A204.1 (cell line): ENCODE data around the gene EYA4.

Source experiments
- FAIRE-seq: peaks from 2 replicates; lab custom pipeline; 2012; peaks lifted over from hg19 to GRCh38; lab: Jason Lieb, UNC

The EYA4 gene

GRCh38 chr6:133243723-133244305 lies 2.7 kb downstream of the EYA4 start:
- FAIRE-seq = no peak

GRCh38 chr6:133244519-133244918 lies 3.4 kb downstream of the EYA4 start:
- no peak for FAIRE-seq

GRCh38 chr6:133245007-133245406 lies 3.9 kb downstream of the EYA4 start:
- no peak for FAIRE-seq

DNA sequence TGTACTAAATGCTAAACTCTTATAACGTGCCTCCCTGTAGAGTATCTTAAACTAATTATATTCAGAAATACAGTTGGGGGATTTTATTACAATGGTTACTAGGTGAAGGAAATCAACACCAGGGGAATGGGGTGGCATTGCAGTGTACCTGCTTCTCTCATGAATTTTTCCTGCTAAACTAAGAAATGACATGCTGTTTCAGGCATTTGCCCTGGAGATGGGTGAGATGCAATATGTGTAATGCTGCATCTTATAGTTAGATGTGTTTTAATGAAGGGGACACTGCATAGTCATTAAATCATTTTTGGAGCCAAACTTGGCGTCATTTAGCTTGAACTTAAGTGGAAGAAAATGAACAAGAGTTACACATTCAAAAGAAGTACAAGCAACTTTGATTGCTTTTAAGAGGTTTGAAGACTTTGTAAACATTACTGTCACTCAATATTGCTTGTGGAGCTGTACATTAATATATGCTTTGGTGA lies 4.3 kb downstream of the EYA4 start:
- FAIRE-seq = no peak

DNA sequence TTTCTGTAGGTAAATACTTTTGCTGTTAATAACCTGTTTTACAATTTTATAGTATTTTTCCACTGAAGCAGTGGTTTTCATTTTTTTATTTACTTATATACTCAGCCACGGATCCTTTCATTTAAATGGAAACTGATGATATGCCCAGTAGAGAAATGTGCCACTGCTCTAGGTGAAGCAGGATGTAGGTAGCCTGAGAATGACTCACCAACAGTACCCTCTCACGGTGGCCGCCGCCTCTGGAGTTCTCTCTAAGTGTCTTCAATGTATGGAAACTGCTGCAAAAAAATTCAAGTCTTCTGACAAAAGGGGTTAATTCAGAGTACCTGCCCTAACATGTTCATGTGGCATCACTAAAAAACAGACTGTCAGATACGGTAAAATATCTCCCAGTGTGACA lies 6.4 kb downstream of the EYA4 start:
- no peak for FAIRE-seq

- FAIRE-seq = peak; percentile 56
These were observed 7.3 kb downstream of the EYA4 start for GRCh38 chr6:133248241-133249001.

- FAIRE-seq = no peak
These were observed 10.5 kb downstream of the EYA4 start for GRCh38 chr6:133251688-133252087.

DNA sequence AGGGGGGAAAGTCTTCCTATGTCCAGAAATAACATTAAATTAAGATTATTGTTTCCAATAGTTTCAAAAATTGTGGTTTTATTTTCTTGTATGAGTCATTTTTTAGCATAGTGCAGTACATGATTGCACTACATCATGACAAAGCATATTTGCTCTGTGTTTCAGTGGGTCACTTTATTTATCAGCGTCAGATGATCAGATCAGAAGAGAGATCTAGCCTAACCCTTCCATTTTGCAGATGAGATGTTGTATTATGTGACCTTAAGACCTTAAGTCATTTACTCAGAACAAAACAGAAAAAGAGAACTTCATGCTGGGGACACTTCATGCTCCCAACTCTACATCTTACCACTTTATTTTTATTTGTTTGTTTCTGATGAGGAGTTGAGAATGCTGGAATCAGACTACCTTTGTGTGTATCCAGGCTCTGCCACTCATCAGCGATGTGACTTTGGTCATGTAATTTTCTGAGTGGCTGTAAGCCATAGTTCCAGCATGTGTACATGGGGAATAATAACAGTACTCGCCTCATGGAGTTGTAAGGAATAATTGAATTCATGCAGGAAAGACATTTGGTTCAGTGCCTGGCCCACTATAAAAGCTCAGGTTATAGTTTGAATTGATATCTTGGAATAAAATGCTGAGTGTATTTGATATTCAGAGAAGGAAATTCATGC lies 13.5 kb downstream of the EYA4 start:
- FAIRE-seq = no peak

GRCh38 chr6:133257545-133258105 lies 16.5 kb downstream of the EYA4 start:
- FAIRE-seq = no peak

GRCh38 chr6:133259561-133259960 lies 18.4 kb downstream of the EYA4 start:
- FAIRE-seq = no peak

DNA sequence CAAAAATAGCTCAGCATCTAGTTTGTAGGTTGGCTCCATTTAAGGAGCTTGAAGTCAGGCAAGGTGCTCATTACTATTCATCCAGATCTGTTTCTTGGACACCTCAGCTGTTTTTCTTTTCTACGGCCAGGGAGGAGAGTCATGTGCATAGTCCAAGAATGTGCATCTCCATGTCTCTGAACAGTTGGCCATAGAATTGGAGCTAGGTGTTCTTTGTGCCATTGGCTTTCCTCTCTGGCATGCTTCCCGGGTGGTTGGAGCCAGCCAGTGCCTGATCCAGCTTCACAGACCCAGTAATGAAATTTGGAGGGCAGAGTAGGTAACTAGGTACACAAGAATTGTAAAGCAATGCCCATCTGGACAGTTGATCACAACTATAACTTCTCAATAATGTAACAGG lies 21.6 kb downstream of the EYA4 start:
- FAIRE-seq = no peak

- no peak for FAIRE-seq
These were observed 23.9 kb downstream of the EYA4 start for GRCh38 chr6:133265066-133265465.

DNA sequence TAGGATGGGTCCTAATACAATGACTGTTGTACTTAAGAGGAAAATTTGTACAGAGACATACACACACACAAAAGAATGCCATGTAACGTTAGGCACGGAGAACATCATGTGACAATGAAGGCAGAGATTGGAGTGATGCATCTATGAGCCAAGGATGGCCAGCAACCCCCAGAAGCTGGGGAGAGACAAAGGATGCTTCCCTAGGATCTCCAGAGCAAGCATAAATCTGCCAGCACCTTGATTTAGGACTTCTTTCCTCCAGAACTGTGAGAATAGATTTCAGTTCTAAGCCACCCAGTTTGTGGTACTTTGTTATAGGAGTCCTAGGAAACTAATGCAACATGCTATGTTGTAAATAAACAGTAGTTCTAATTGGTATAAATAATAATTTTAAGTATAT lies 25.0 kb downstream of the EYA4 start:
- FAIRE-seq = no peak

DNA sequence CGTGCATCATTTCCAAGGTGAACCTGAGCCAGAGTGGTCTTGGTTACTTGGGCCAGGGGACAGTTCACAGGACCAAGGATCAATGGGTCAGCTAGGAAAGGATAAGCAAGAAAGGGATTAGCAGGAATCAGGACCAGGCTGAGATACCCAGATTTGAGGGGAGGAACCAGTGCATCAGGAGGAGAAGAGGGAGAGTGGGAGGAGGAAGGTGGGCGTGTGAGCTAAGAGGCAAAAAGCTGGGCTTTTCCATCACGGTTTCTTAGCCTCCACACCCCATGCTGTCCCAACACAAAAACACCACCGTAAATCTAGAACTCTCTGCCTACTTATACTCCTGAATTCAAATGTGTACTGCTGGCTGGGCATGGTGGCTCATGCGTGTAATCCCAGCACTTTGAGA lies 27.5 kb downstream of the EYA4 start:
- no peak for FAIRE-seq

DNA sequence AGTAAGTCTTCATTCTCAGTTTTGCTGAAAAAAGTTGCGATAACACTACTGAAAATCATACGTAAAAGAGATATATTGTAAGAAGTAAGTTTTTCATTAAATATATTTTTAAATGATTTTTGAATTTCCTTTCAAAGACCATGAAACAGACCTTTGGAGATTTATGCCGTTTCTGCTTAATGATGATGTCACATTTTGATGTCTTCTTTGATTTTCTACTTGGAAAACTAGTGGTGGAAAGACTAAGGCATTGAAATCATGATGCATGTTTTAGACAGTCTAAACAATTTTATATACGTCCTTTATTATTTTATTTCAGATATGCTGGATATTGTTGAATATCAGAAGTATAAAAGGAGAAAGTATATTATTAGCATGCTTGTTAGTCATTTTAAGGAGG lies 33.7 kb downstream of the EYA4 start:
- no peak for FAIRE-seq

DNA sequence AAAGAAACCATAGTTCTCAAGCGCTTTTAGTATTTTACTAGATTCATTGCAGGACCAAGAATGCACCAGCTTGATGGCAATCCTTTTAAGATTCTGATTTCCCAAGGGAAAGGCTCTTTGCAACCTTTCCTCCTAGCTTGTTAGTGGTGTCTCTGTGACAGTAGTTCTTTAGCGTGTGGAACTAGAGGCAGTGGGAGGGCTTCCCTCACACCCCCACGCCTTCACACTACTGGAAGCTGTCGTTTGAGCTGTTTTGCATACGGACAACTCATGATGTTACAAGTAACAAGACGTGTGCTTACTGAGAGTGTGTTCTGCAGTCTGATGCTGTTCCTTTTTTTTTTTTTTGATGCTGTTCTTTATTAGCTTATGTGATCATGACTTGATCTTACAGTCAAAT lies 34.1 kb downstream of the EYA4 start:
- FAIRE-seq = no peak

DNA sequence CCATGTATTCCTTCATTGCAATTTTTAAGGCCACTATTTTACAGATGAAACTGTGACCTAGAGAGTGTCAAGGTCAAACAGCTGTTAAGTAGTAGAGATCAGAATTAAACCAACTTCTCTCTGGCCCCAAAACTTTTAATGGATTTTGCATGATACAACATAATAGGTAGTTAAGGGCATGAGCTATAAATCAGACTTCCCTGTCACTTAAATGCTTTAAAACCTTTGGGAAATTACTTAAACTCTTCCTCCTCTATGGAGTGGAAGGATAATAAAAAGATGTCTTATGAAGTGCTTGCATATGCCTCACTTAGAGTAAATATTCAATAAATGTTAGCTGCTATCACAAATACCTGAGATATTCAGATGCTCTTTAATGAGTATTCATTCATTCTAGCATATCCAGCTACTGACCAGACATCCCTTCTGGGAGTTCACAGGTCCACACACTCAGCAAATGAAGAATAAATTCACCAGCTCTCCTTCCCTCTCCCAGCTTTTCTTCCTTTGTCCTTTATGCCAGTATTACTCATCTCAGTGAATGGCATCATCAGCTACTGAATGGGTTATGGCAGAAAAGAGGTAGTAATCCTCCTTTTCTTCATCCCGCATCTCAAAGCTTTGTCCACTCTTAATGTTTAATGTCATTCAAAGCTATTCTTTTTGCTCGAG lies 36.2 kb downstream of the EYA4 start:
- FAIRE-seq = no peak

GRCh38 chr6:133277900-133278545 lies 36.9 kb downstream of the EYA4 start:
- no peak for FAIRE-seq

DNA sequence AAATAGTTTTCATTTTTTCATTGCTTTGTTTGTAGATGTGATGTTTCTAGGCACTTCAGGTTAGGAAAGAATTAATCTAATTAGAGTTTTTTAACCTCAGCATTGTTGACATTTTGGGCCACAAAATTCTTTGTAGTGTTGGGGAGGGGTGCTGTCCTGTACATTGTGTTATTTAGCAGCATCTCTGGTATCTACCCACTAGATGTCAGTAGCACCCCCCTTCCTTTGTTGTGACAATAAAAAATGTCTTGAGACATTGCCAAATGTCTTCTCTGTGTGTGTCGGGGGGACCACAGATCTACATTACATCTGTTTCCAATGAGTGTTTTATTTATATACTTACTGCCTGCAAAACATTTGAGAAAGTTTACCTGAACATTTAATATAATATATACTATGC lies 45.6 kb downstream of the EYA4 start:
- no peak for FAIRE-seq

GRCh38 chr6:133288662-133289061 lies 47.5 kb downstream of the EYA4 start:
- FAIRE-seq = no peak

GRCh38 chr6:133289733-133290306 lies 48.7 kb downstream of the EYA4 start:
- no peak for FAIRE-seq

DNA sequence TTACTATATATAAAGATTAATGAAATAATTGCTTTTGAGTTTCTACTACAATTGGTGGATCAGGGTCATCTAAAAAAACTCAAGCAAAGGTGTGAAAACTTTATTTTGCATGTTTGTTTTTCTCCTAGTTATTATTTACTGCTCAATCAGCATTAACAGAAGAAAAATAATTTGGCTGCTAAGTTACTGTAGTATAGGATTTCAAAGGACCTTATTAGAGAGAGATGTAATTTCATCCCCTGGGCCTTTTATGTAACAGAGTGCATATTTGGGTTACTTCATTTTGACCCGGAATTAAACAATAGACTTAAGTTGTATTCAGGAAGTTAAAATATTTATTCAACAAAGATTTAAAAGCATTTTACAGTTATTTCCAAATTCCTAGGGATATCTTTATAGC lies 49.8 kb downstream of the EYA4 start:
- FAIRE-seq = no peak
